Fibroblast of skin of right quadriceps (primary cell): ENCODE results near the gene HTATIP2.
"Not testable (repeated sequence)": the region's sequence is repeated elsewhere in the genome, so short reads cannot be mapped to it uniquely, and the experiment has no call there.

Experiments used
- DNase-seq: peaks from one replicate; pipeline ENCODE4 v3.0.0-alpha.2; 2013

HTATIP2 gene

DNA sequence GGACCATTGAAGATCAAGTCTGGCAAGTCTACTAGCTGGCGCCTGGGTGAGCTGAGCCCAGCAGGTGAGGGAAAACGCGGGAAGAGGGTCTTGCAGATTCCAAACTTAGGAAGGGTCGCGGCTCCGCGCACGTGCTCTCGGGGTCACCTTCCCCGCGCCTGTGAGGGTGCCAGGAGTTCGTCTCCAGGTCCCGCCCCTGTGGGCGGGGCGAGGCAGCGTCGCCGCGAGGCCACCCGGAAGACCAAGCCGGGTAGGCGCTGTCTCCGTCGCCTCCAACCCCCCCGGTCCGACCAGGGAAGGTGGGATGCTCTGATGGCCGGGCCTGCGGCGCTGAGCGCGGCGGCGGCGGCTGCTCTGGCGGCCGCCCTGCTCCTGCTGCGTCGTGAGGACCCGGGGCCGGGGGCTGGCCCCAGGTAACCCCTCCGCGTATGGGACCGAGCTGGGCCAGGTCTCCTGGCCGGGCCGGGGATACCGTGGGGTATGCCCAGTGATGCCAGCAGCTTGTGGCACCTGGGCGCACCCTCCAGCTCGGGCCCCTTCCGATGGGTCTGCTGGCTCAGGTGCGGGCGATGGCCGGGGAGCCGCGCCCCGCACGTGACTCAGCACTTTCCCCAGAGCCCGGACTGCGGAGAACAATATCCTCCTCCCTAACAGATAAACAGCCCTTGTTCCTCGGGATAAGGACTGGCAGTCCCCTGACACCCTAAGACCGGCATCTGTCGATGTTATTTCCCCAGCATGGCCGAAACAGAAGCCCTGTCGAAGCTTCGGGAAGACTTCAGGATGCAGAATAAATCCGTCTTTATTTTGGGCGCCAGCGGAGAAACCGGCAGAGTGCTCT lies at the start of gene HTATIP2:
TSS of gene HTATIP2 (plus strand) at position 215 of the 841 bp plus-strand sequence. CDS start at position 739, 524 bp downstream.
- peak; percentile 53 for DNase-seq

DNA sequence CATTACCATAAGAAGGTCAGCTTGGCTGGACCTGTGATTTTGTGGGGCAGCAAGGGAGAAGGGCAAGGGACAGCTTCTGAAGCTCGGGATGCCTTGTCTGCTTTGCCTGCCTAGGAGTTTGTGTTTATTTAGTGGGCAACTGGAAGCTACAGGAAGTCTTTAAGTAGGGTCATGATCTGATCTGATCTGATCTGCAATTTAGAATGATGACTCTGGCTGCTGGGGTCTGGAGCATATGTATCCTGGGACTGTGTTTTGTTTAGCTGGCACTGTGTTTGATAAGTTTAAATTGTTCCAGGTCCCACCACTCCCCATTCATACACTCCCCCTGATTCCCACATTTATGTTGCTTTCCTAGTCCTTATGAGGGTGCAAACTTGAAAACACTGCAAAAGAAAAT lies 47.7 kb upstream of the HTATIP2 start:
- DNase-seq, result no peak

DNA sequence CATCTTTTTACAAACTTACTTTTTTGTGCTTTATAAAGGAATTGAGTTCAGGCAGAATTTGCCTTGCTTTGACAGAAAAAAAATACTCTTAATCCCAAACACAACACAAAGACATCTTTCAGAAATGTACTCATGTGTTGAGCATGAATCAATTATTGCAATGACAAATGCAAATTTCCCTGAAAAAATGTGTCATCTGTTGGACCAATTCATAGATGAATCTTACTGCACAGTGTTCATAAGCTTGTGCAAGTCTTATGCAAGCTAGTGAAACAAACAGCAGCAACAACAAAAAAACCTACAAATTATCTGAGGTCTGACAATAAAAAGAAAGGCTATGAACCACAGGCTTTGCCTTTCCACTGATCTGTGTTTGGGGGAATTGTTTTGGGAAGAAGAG lies 42.3 kb upstream of the HTATIP2 start:
- DNase-seq, result no peak

DNA sequence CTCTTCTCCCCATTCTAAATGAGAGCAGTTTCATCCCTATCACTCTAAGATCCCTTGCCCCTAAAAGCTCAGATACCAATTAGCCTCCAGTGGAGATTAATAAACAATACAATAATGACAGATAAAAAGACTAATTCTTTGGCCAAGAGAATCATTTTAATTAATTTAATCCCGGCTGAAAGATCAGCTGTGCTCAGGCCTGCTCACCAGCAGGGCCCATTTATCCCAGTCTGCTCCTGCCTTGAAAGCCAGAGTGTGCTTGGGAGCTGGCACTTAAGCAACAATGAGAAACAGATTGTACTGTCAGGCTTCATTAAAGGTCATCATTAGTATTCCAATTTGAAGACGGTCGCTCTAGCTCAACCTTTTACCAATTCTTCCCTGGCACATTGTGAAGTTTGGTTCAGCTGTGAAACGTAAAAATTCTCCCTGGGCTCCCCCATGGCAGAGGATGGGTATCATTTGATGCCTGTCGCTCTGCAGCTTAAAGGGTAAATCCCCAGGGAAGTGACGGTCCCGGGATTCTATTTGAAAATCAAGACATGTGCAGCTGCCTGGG lies 36.1 kb upstream of the HTATIP2 start:
- no peak for DNase-seq

DNA sequence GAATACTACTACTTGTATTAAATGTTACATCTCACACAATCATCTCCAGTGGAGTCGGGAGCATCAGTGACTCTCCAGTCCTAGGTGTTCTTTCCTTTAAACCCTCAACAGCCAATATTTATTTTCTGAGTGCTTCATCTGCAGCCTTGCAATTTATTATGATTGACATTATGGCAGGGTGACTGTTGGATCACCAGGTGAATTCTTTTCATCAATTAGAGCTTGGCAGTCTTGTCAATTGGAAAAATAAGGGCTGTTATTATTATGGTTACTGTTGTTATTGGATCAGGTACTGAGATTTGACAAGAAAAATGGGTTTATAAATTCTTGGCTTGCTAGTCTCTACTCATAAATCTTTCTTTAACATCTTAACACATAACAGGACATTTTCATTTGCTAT lies 27.5 kb upstream of the HTATIP2 start:
- DNase-seq, result no peak

DNA sequence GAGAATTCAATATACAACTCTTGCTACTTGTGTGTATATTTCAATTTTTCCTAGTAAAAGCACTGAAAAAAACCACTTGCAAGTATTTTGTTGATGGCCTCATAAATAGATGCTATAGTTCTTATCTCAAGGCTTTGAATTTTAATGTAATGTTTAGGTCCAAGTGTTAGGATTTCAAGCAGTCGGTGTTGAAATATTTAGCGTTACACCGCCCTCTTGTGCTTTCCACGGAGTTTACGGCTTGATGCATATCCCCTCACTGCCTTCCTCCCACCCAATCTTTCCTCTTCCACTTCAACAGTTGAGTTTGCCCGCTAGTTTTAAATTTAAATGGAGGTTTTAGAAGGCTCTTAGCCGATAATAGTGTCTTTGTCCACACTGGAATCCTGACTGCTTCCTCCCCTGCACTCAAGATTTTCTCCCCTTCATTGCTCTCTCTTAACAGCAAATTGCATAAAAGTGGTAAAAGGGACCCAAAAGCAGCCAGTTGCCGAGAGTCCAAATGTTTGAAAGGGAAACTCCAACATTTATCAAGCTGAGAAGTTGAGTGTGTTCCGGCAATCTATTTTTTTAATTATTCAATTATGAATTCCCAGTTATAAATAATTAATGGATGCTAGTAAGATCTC lies 25.9 kb upstream of the HTATIP2 start:
- DNase-seq, result no peak

DNA sequence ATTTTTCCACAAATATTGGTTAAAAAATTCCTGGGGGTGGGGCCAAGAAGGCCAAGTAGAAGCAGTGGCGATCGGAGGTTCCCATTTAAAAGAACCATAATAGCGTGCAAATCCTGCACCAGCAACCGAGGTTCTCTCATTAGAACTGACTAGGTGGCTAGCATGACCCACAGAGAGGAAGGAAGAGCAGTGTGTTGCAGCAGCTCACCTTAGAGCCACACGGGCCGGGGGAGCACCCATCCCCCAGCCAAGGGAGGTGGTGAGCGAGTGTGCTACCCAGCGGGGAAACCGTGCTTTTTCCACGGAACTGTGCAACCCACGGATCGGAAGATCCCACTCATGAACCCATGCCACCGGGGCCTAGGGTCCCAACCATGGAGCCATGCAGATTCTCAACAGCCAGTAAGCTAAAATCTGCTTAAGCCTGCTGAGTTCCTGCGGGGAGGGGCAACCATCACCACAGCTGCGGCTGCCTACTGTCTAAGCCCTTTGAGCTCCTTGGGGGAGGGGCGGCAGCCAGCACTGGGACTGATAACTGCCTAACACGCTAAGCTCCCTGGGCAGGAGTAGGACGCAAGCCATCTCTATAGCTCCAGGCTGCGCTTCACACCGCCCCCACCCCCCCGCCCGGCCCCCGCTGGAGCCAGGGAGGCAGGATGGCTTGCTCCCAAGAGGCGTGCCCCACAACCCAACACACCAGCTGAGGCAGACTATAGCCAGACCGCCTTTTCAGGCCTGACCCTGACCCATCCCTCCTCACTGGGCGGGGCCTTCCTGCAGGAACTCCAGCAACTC lies 21.0 kb upstream of the HTATIP2 start:
- no peak for DNase-seq

DNA sequence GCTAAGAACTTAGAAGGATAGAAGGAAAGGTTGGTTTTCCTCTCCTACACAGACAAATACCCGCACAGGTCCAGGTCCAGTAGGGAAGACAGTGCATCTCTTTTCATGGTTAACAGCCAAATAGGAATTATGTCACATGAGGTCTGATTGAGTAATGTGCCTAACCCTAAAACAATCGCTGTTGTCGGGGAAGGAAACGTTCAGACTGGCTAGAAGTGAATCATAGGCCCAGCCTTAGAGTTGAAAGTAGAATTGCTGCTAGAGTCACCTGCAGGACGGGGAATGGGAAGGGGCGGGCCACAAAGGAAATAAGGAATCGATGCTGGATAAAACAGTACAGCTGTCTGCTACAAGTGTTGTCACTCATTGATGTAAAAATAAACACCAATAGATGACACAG lies 12.4 kb upstream of the HTATIP2 start:
- DNase-seq, result no peak

DNA sequence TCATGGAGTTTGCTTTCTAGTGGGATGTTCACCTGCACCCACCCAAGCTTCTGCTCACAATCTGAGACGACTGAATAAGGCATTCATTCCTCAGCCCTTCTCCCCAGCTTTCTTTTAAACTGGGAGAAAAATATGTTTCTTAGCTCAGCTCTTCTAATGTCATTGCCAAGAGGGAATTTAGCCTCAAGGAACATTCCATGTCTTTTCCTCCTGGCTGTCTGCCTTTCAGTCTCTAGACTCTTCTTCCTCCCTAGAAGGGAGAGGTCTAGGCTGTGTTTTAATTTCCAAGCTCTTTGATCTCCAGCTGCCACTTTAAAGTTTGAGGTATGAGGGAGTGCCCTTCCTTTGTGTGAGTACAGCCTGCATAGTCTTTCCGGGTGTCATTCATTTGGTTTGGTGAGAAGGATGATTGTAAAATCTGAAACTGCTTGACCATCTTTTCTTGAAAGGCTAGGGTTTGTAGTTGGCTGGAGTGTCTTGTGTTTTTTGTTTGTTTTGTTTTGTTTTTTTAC lies 11.7 kb upstream of the HTATIP2 start:
- no peak for DNase-seq

DNA sequence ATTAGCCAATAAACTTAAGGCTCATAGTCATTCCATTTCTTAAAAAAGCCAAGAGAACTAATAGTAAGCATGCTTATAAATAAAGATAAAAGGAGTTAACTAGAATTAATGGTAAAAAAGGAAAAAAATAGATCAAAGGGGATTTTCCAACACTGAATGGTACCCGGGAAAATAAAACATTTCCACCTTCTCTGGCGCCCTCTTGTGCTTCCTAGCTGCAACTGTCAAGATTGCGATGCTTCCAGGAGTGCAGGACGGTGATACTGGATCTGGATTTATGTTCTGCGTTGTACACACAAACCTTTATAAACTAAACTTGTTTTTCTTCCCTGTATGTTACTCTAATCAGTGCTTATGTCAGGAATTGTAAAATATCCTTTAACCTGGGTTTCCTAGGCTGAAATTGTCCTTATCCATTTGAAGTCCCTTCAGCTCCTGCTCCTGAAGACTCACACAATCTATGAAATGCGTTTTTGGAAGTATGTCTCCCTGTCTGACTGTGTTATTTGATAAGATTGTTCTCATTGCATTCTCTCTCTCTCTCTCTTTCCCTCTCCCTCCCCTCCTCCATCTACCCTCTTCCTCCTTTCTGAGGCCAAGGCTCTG lies 9.6 kb upstream of the HTATIP2 start:
- no peak for DNase-seq

DNA sequence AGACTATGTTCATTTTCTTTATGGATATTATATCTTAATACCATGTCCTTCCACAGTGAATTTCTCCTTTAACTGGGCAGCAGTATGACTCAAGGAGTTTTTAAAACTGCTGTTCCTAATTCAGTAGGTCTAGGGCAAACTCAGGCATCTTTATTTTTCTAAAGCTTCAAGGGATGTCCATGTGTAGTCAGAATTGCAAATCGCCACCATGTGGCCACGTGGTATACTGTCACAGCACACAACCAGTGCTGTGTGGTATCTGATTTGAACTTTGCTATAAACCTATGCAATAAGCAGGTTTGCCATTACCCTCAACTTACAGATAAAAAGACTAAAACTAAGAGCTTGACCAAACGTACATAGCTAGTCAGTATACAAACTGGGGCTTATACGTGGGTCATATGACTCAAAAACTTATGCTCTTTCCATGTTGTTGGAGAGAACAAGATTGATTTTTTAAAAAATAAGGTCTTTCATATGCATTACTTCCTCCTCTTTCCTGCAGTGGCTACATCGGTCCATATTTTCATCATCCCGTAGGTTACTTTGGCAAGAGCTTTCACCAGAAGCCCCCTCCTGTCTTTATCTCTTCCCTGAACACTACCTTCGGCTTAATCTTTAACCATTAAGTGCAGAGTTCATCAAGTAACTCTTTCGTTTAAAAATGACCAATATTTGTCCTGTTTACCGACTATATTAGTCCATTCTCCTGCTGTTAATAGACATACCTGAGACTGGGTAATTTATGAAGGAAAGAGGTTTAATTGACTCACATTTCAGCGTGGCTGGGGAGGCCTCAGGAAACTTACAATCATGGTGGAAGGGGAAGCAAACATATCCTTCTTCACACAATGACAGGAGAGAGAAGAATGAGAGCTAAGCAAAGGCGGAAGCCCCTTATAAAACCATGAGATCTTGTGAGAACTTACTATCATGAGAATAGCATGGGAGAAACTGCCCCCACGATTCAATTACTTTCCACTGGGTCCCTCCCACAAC lies 8.0 kb upstream of the HTATIP2 start:
- peak; percentile 25 for DNase-seq

DNA sequence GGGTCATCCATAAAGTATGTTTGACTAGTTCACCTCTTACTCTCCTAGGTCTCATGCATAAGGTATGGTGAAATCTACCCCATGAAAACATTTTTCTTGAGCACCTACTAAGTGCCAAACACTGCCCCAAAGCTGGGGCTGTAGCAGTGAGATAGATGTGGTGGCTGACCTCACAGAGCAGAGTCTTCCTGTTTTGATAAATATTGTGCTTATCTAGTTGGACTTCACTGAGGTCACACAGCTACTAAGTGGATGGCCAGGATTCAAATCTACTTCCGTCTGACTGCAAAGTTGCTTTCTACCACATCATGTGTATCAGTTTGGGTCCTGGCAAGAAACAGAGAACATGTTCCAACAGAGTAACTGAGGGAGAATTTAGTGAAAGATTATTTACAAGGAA lies 6.4 kb upstream of the HTATIP2 start:
- no peak for DNase-seq

DNA sequence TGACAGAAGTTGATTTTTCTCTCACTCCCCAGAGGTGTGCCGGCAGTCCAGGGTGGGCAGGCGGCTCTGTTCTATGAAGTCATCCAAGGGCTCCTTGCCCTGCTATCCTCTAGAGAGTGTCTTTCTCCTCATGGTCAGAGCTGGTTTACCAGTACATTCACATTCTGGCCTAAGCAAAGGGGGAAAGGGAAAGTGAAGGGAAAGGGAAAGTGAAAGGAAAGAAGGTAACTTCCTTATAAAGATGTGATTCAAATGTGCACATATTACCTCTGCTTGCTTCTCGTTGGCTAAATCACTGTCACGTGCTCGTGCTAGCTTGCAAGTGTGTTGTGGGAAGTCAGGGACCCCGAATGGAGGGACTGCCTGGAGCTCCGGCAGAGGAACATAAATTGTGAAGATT lies 2.9 kb upstream of the HTATIP2 start:
- DNase-seq, result peak; percentile 22

DNA sequence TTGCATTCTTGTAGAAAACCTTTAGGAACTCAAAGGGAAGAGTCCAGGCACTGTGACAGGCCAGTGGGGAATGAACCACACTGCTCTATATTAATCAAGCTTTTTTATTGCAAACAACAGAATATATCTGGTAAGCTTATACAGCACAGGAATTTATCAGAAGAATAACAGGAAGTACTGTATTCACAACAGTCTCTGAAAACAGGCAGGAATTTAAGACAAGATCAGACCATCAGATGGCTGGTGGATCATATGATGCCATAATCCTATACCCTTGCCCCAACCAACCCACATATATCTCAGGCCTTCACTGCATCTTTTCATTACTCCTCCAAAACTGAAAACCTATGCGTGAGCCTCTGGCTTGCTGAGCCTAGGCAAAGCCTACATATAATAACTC lies 1.0 kb upstream of the HTATIP2 start:
- no peak for DNase-seq

DNA sequence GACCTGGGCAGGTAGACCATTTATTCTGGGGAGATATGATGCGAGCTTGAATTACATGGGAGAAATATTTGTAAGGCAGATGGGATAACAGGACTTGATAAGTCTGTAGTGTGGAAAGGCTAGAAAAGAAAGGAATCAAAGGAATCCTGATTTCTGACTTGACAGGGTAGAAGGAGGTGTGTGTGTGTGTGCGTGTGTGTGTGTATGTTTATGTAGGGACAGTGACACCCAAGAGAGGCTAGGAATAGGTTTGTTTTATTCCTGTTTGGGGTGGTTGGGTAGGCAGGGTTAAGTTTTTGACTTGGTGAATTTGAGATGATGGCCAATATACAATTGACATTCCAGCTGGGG lies 390 bp upstream of the HTATIP2 start:
- DNase-seq, result no peak

DNA sequence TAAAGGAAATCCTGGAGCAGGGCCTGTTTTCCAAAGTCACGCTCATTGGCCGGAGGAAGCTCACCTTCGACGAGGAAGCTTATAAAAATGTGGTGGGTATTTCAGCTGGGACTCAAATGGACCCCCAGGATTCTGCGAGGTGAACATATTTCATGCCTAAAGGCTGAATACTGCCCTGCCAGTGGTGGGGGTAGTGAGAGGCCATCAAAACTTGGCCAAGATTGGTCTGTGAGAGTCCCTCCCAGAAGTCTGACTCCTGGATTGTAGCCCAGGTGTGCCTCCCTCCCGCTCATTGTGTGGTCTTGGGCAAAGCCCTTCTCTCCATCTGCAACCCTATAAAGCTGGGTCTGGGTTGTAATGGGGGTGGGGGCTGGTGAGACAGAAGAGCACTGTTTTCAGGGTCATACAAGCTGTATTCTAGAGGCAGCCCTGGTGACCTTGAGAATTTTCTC lies 853 bp downstream of the HTATIP2 start:
- no peak for DNase-seq

DNA sequence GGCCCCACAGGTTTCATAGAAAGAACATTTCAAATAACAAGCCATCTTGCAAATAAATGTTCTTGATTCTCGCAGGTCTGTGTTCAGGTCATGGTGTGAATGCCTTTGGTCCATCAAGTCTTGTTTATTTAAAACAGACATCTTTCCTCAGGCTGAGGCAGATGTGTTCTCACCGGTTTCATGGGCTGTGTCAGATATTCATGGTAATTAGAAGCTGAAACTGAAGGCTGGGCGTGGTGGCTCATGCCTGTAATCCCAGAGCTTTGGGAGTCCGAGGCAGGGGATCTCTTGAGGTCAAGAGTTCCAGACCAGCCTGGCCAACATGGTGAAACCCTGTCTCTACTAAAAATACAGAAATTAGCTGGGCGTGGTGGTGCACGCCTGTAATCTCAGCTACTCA lies 2.0 kb downstream of the HTATIP2 start:
- not testable (repeated sequence) for DNase-seq

DNA sequence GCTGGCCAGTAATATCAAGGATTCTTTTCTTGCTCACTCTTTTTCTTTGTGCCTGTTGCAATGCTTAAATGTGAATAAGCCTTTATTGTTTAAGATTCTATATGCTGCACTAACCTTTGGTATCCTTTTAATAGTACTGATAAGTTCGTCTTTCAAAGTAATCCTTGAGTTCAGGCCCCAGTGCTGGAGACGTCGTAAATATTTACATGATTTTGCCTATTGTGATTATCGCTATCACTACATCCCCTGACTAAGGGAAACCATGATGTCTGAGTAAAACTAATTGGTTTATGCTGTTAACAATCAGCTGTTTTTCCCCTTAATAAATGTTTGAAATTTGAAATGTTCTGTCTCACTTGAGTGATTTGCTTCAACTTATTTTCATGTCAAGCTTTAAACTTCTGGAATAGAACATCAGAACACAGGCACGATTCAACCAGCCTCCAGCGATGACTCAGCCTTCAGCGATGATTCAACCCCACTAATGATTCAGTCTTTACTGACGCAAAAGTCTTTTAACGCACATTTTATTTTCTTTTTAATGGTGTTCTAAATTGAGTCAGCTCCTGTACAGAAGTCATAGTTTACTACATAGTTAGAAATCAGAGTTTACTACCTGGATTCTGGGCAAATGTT lies 3.9 kb downstream of the HTATIP2 start:
- peak; percentile 90 for DNase-seq

DNA sequence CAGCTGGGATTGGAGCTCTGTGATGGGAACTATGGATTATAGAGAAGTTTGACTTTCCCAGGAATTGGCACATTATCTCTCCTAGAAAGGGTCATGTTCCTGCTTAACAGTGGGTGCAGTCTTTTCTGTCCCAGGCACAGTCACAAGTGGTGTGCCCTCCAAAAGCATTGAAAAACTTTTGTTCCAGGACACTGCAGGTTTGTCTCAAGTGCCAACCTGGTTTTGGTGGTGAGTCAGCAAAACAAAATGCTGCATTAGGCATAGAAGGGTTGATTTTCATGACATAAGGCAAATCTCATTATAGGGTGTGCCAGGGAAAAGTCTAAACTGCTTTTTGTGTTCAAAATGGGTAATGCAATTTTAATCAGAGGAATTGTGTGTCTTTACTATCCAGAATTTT lies 4.9 kb downstream of the HTATIP2 start:
- no peak for DNase-seq

DNA sequence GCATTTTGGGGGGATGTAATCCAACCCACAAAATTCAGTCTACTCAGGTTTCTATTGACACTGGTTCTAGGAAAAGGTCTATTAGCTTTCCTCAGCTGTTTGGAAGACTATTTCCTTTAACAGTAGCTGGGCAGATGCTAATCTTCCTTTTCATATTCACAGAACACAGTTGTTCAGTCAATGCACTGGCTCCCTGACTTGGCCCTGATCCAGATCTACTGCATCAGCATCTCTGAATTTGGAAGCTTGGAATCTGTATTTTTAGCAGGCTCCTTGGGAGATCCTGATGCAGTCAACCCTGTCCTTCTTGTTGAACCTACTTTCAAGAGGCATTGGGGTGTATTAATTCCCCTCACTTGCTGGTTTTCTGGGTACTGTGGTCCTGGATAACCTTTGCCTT lies 6.3 kb downstream of the HTATIP2 start:
- no peak for DNase-seq

DNA sequence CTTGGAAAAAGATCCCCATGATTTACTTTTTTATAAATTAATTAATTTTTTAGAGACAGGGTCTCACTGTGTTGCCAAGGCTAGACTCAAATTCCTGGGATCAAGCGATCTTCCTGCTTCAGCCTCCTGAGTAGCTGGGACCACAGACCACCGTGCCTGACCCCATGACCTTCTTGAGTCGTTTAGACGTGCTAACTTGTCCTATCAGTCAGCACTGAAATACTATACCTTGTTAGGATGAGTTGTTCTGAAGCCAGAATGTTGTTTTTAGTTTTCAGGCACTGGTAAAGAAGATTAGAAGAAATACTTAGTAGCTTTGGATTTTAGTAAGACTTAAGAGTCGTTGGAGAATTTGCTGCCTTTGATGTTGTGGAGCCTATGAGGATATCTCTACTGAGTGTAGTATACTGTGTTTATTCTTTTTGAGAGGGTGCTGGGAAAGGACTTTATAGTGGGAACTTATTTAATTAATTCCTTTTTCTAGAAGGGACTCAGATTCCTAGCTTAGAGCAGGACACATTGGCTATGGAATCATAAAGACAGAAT lies 8.6 kb downstream of the HTATIP2 start:
- DNase-seq, result no peak
